NT2/D1 (cell line): ENCODE results near the gene CYP2U1.

Experiments used
- SUZ12 ChIP-seq: IDR thresholded peaks from 2 replicates; pipeline ENCODE4 v1.6.1; 2011; ENCODE audit not compliant: insufficient read length, insufficient read depth; ENCODE audit errors: extremely low read depth
- YY1 ChIP-seq: IDR thresholded peaks from 2 replicates; pipeline ENCODE4 v1.6.1; 2011; ENCODE audit not compliant: insufficient read length, insufficient read depth

- TF ChIP-seq SUZ12: no peak
- no peak for TF ChIP-seq YY1
Observed at GRCh38 chr4:107901213-107901934, 30.0 kb upstream of the CYP2U1 start.
